Aorta (tissue), 5 donors: Measurements from ENCODE around the gene LEKR1. TPM values are rescaled to one million over a fixed set of nuclear protein-coding genes. Genes with fewer than 3 reads are reported as not detected.

Source experiments
- ATAC-seq: fragments of 200-7000 bp; cut with Tn5 transposase; one replicate; pipeline ENCODE4 v1.9.1; 2022; ENCODE audit warnings: moderate library complexity; ENCODE audit not compliant: low FRiP score
- DNase-seq, 2 donors: peaks; one replicate each; pipeline ENCODE4 v3.0.0-alpha.2; 2020
- H3K27ac ChIP-seq, 2 donors: one replicate each; pipeline ENCODE4 v1.5.1; 2013; ENCODE audit warnings: low read length in 2 of 2, mild to moderate bottlenecking in 2 of 2, moderate library complexity in 2 of 2, control low read depth in 1 of 2, inconsistent platforms in 1 of 2, low read depth in 1 of 2
- H3K27me3 ChIP-seq, 2 donors: one replicate each; pipeline ENCODE4 v1.6.1; 2013; ENCODE audit warnings: control low read depth in 1 of 2, low read length in 1 of 2, mild to moderate bottlenecking in 1 of 2, moderate library complexity in 1 of 2; ENCODE audit not compliant: insufficient read depth in 2 of 2, control insufficient read depth in 1 of 2
- H3K36me3 ChIP-seq, 2 donors: one replicate each; pipeline ENCODE4 v1.6.1; 2013; ENCODE audit warnings: control low read depth in 1 of 2, low read length in 1 of 2, mild to moderate bottlenecking in 1 of 2; ENCODE audit not compliant: insufficient read depth in 2 of 2, control insufficient read depth in 1 of 2
- H3K4me1 ChIP-seq, 2 donors: one replicate each; pipeline ENCODE4 v1.6.1; 2013; ENCODE audit warnings: low read length in 2 of 2, control low read depth in 1 of 2, mild to moderate bottlenecking in 1 of 2, moderate library complexity in 1 of 2; ENCODE audit not compliant: insufficient read depth in 2 of 2, control insufficient read depth in 1 of 2
- H3K4me3 ChIP-seq, 2 donors: one replicate each; pipeline ENCODE4 v1.5.1; 2013; ENCODE audit warnings: low read length in 2 of 2, control low read depth in 1 of 2, mild to moderate bottlenecking in 1 of 2
- H3K9me3 ChIP-seq: one replicate; pipeline ENCODE4 v1.6.1; 2013; ENCODE audit warnings: mild to moderate bottlenecking, low read length; ENCODE audit not compliant: control insufficient read depth
- WGBS, 2 donors: extraction: QIAGEN DNeasy Blood & Tissue Kit; methylation state at CpG; one replicate each; pipeline ENCODE4 v1.1.7; 2013; 5-methylcytosine and 5-hydroxymethylcytosine counted together
- intact Hi-C, 2 donors: fragments of 100-400 bp; cut with DNase I; formaldehyde crosslinking; loops; one replicate each; pipeline versions ENCODE4 v1.14.2 to v1.15.0; 2022
- polyA plus RNA-seq, 2 donors: library from polyadenylated mRNA; stranded (reverse); fragments of 200-250 nt; gene quantifications; one replicate each; pipeline ENCODE4 v1.2.3, GENCODE V29; 2013
- total RNA-seq, 2 donors: library from RNA; stranded (reverse); fragmentation: NEBNext Ultra II Directional; extraction: Animal tissue kit (Norgen Biotek cat#: 25700); gene quantifications; one replicate each; pipeline ENCODE4 v1.2.1, GENCODE V29; 2021
- donor health status: healthy with polysubstance abuse.
- donor health status: Bipolar disorder and iron deficiency.
- donor health status: DM: no; HTN: no; CAD: no.
- donor health status: DM: no; HTN: no; CAD: no.
- donor health status: DM: yes; HTN: yes; CAD: no.

LEKR1 gene
- total and polyA plus RNA-seq, 4 donors = 0.30 to 1.3 TPM; not detected in 2

- no peak for DNase-seq
- H3K27me3 ChIP-seq = no peaks in the 10 kb centered on the region
- no peaks in the 10 kb centered on the region for H3K4me1 ChIP-seq
- H3K27ac ChIP-seq = no peak overlapping the region
- H3K4me3 ChIP-seq = no peak overlapping the region
- 94 to 96% methylated on average over 3 of the region's 3 CpGs for WGBS, 2 donors
- no peak for ATAC-seq
- no peaks in the 10 kb centered on the region for H3K36me3 ChIP-seq
- H3K9me3 ChIP-seq = no peaks in the 10 kb centered on the region
- intact Hi-C loops = no loop called here
These were observed 154.9 kb downstream of the LEKR1 start for GRCh38 chr3:156981005-156981404.

GRCh38 chr3:156983559-156983958 is 157.4 kb downstream of the LEKR1 start:
- no peaks in the 10 kb centered on the region for H3K27me3 ChIP-seq
- H3K27ac ChIP-seq = no peak overlapping the region
- no peak for ATAC-seq
- H3K9me3 ChIP-seq = no peaks in the 10 kb centered on the region
- DNase-seq = no peak
- no peaks in the 10 kb centered on the region for H3K36me3 ChIP-seq
- no peaks in the 10 kb centered on the region for H3K4me1 ChIP-seq
- intact Hi-C loops = no loop called here
- no peak overlapping the region for H3K4me3 ChIP-seq

- Histone ChIP-seq H3K36me3 (no peaks in the 10 kb centered on the region), H3K27ac (no peak overlapping the region), H3K9me3 (no peaks in the 10 kb centered on the region), H3K27me3 (no peaks in the 10 kb centered on the region), H3K4me1 (no peaks in the 10 kb centered on the region), H3K4me3 (no peak overlapping the region)
- DNase-seq = no peak
- ATAC-seq = no peak
- intact Hi-C loops = no loop called here
- 92% methylated on average over 5 of the region's 5 CpGs for WGBS, 2 donors
These were observed 159.6 kb downstream of the LEKR1 start for GRCh38 chr3:156985711-156986110.

GRCh38 chr3:156987946-156988345 is 161.8 kb downstream of the LEKR1 start:
- intact Hi-C loops = no loop called here
- H3K4me1 ChIP-seq = no peaks in the 10 kb centered on the region
- H3K36me3 ChIP-seq = no peaks in the 10 kb centered on the region
- H3K4me3 ChIP-seq = no peak overlapping the region
- no peaks in the 10 kb centered on the region for H3K27me3 ChIP-seq
- H3K27ac ChIP-seq = no peak overlapping the region
- 97 to 98% methylated on average over 2 of the region's 2 CpGs for WGBS, 2 donors
- DNase-seq = no peak
- no peaks in the 10 kb centered on the region for H3K9me3 ChIP-seq
- ATAC-seq = no peak

GRCh38 chr3:156997351-156997750 is 171.2 kb downstream of the LEKR1 start:
- Histone ChIP-seq H3K4me3 (no peak overlapping the region), H3K27ac (no peak overlapping the region), H3K36me3 (no peaks in the 10 kb centered on the region), H3K4me1 (no peaks in the 10 kb centered on the region), H3K27me3 (no peaks in the 10 kb centered on the region), H3K9me3 (peaks cover 2% of the 10 kb centered on the region)
- no peak for DNase-seq
- no peak for ATAC-seq
- intact Hi-C loops = no loop called here

- no peaks in the 10 kb centered on the region for H3K4me1 ChIP-seq
- no peak for DNase-seq
- no peak overlapping the region for H3K4me3 ChIP-seq
- no peaks in the 10 kb centered on the region for H3K9me3 ChIP-seq
- no peaks in the 10 kb centered on the region for H3K36me3 ChIP-seq
- no peaks in the 10 kb centered on the region for H3K27me3 ChIP-seq
- no peak overlapping the region for H3K27ac ChIP-seq
- no peak for ATAC-seq
- 62 to 71% methylated on average over 2 of the region's 2 CpGs for WGBS, 2 donors
- intact Hi-C loops = no loop called here
These were observed 175.2 kb downstream of the LEKR1 start for GRCh38 chr3:157001221-157001957.

- Histone ChIP-seq H3K36me3 (no peaks in the 10 kb centered on the region), H3K4me3 (no peak overlapping the region), H3K27me3 (no peaks in the 10 kb centered on the region), H3K9me3 (no peaks in the 10 kb centered on the region), H3K4me1 (no peaks in the 10 kb centered on the region), H3K27ac (no peak overlapping the region)
- ATAC-seq = no peak
- no peak for DNase-seq
- intact Hi-C loops = no loop called here
These were observed 195.5 kb downstream of the LEKR1 start for GRCh38 chr3:157021679-157022078.

- intact Hi-C loops = no loop called here
- ATAC-seq (no peak), DNase-seq (no peak)
- Histone ChIP-seq H3K27me3 (no peaks in the 10 kb centered on the region), H3K36me3 (no peaks in the 10 kb centered on the region), H3K27ac (no peak overlapping the region), H3K4me3 (no peak overlapping the region), H3K9me3 (no peaks in the 10 kb centered on the region), H3K4me1 (no peaks in the 10 kb centered on the region)
These were observed 197.1 kb downstream of the LEKR1 start for GRCh38 chr3:157023226-157023625.

GRCh38 chr3:157026091-157026490 is 199.9 kb downstream of the LEKR1 start:
- WGBS, 2 donors = 55% methylated on average over 1 of the region's 1 CpG
- Histone ChIP-seq H3K27me3 (no peaks in the 10 kb centered on the region), H3K4me3 (no peak overlapping the region), H3K36me3 (no peaks in the 10 kb centered on the region), H3K9me3 (no peaks in the 10 kb centered on the region), H3K27ac (no peak overlapping the region), H3K4me1 (no peaks in the 10 kb centered on the region)
- ATAC-seq (no peak), DNase-seq (no peak)
- intact Hi-C loops = no loop called here
